NCI-H2227 (cell line): ENCODE data around the gene SMOC2.
"Not testable (repeated sequence)": the region's sequence is repeated elsewhere in the genome, so short reads cannot be mapped to it uniquely, and the experiment has no call there.

Experiments used
- DNase-seq: peaks from one replicate; lab custom pipeline; 2025; ENCODE audit not compliant: unreplicated experiment; lab: John Stamatoyannopoulos, UW

SMOC2 gene

DNA sequence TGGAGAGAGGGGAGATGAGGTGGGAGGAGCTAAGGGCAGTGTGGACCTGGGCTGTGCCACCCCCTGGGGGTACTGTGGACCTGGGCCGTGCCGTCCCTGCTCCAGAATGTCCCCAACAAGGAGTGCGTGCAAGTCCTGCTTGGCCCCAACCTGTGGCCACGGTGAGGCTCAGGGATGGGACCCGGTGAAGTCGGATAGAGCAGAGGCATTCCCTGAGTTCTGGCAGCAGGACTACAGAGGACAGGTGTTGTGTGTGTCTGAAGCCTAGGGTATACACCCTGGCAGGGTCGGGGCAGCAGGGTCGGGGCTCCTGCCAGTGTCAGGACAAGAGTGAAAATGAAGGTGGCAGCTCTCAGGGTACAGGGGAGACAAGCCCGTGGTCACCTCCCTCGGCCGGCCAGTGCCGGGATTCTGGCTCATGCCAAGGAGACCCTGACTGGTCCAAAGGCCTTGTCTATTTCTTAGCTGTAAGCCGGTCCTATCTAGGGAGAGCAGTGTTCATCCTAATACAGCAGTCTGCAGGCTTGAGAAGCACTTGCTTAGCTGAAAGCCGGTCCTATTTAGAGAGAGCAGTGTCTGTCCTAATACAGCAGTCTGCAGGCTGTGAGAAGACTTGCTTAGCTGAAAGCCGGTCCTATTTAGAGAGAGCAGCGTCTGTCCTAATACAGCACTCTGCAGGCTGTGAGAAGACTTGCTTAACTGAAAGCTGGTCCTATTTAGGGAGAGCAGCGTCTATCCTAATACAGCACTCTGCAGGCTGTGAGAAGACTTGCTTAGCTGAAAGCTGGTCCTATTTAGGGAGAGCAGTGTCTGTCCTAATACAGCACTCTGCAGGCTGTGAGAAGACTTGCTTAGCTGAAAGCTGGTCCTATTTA, 95.9 kb downstream of the SMOC2 start:
- no peak for DNase-seq

DNA sequence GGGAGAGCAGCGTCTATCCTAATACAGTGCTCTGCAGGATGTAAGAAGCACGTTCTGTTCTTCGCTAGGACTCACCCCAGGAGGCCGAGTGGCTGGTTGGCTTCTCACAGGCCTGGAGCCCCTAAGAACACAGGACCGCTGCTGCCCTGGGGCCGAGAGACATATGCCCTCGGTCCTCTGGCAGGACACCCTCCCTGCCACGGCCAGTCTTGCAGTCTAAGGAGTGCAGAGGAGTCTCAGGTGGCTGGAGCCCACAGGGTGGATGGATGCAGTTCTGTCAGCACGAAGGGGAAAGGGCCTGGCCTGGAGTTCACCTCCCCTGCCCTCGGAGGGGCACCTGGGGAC, 96.5 kb downstream of the SMOC2 start:
- DNase-seq = no peak

DNA sequence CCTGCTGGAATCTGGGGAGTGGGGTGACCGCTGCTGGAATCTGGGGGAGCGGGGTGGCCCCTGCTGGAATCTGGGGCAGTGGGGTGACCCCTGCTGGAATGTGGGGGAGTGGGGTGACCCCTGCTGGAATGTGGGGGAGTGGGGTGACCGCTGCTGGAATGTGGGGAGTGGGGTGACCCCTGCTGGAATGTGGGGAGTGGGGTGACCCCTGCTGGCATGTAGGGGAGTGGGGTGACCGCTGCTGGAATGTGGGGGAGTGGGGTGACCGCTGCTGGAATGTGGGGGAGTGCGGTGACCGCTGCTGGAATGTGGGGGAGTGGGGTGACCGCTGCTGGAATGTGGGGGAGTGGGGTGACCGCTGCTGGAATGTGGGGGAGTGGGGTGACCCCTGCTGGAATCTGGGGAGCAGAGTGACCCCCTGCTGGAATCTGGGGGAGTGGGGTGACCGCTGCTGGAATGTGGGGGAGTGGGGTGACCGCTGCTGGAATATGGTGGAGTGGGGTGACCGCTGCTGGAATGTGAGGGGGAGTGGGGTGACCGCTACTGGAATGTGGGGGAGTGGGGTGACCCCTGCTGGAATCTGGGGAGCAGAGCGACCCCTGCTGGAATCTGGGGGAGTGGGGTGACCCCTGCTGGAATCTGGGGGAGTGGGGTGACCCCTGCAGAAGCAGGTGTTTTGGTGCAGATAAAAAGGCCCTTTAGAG, 97.4 kb downstream of the SMOC2 start:
- DNase-seq = not testable (repeated sequence)

DNA sequence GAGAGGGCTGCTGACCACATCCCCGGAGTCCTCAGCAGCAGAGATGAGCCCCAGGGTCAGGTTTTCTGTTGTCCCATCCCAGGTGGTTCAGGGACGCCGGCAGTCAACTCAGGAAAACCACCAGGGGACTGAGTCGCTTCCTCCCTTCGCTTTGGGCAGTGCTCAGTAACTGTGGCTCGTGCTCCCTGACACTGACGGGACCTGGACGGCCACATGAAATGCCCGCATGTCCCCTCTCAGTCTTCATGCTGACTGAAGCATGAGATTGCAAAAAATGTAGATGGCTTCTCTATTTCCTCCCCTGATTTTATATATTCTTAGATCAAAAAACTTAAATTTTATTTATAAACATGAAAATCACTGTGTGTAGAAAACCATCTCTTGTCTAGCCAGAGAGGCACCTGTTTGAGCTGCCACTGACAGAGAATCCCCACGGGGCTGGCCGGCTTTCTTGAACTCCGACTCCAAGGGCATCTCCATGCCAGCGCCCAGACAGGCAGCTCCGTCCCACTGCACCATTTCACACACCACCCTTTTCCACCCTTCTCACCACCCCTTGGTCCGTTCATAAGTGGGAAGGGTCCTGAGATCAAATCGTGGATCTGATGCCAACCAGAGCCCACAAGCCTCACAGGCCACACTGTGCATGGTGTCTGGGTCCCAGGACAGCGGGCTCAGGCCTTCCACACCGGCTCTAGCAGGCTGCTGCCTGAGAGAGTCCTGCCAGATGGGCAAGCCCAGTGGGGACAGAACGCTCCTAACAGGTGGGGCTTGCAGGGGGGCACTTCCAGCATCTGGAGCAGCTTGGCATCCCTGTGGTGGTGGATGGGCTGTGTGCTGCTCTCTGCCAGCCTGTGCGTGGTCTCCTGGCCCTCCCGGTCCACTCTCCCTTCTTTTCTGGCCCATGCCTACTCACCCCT, 98.2 kb downstream of the SMOC2 start:
- DNase-seq = no peak

DNA sequence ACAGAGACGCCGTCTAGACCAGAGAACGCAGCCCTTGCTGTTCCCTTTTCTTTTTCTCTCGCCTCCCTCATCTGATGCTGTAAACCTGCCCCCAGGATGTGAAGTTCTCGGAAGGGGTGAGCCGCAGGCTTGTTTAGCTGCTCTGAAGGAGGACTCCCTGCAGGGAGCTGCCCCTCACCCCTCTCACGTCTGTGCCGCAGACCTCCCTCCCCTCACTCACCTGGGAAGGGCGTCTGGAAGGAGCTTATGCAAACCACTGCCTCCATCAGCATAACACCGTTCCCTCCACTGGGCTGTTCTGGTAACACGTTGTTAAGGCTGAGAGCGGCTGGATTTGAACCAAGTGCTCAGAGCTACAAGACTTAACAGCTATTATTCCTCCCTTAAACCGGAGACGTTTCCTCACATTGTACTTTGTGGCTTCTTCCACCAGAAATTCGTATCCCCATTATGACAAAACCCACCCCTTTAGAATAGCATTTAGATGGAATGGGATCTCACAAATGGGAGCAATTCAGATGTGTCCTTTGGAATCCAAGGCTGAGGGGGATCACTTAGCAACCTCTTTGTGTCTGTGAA, 99.8 kb downstream of the SMOC2 start:
- no peak for DNase-seq

DNA sequence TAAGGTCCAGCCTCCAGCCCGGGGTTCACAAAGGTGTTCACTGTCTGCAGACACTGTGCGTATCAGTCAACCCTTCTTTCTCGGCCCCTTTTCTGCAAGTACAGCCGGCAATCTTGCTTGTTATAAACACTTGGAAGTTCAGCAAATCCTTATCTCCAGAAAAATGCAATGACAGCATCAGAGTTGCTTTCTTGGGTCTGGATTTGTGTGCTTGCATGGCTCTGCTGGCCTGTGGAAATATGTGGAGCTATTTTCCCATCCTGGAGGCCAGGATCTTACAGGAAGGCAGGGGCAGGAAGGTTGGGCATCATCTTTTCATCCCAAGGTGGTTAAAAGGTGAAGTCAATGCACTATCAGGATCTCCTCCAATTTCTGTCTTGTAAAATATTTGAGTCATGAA, 100.3 kb downstream of the SMOC2 start:
- no peak for DNase-seq

DNA sequence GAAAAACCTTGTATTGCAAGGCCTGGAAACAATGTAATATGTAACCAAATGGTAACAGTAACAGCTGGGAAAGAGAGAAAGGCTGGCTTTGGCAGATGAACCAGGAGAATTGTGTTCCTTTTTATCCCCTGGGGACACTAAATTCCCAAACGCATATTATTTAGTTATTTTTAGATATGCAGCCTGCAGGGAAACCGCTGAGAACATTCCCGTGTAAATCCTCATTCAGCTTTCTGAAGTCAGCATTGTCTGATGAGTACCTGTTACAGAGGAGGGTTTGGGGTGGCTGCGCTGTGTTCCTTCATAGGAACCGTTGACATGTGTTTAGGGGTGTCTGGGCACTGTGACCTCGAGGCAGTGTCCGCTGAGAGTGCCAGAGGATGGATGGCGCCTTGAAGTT, 101.3 kb downstream of the SMOC2 start:
- DNase-seq = no peak

DNA sequence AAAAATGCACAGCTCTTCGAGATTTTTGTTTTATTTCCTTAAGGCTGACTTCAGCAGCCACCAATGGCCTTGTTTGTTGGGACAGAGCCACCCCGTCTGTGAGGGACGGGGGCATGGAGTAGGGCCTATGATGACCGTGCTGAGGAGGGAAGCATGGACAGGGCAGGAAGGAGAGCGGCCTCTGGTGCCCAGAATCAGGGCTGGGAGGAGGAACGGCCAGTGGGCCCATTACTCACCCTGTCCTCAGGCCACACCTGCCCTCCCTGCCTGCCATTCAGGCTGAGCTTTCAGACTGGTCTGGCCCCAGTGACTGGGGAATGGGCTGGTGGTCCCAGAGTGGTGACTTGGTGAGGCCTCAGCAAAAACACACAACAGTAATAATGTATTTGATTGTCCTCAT, 104.4 kb downstream of the SMOC2 start:
- DNase-seq = no peak

DNA sequence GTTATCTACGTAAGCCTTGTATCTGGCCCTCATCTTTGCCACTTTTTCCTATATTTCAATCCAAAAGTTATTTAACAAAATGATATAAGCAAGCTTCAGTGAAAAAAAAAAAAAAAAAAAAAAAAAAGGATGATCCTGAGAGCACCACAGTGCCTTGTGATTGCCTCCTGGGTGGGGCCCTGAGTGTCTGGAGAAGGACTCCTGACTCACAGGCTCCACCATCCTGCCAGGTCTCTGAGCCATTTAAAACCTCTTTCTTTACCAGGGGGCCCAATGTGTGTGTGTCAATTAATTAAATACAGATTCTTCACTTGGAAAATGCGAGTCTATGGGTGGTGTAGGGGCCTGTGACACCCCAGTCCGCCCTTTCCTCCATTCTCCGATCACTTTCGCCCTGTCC, 105.2 kb downstream of the SMOC2 start:
- DNase-seq = no peak

DNA sequence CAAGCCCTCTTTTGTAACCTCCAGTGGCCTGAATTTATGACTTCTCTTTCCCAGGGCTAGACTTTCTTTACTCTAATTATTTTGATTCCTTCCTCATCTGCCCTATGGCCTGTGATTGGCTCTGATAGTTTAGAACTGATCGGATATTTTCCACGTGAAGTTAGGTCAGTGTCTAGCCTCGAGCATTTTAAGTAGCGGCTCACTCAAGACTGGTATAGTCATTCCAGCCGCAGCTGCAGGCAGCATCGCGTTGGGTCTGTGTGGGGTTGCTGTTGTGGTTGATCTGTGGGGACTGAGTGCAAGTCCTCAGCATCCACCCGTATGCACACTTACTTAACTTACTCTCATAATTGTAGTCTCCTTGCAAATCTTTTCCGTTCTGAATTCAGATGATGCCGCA, 105.7 kb downstream of the SMOC2 start:
- no peak for DNase-seq

DNA sequence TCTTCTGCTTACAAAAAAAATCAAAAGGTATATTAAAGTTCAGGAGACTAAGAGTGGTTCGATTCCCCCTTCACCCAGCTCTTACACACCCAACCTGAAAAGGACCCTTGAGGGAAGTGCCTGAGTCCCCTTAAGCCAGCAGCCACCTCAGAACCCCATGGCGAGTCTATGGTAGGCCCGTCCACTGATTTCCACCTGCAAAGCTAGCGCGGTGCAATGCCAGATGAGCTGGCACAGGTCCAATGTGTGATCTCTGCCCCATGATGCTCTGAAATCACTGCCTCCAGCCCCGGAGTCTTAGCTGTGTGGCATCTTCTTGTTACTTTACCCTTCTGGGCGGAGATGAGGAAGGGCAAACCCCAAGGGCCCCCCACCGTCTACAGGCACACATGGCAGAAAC, 109.3 kb downstream of the SMOC2 start:
- DNase-seq = no peak

DNA sequence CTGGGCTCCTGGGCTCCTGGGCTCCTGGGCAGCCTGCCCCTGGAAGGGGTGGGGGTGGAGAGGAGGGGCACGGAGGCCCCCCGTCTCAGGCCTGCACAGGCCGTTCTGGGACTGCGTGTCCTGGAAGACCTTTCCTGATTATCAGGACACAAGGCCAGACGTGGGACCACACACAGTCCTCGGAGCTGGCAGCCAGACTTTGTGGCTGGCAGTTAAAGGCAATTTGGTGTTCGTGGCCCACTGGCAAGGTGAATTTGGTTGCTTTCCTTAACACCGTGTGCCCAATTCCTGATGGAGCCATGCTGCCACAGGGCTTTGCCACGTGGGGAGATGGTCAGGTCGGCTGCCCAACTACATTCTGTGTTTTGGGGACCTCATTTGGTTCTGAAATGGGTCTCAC, 113.5 kb downstream of the SMOC2 start:
- DNase-seq = no peak

DNA sequence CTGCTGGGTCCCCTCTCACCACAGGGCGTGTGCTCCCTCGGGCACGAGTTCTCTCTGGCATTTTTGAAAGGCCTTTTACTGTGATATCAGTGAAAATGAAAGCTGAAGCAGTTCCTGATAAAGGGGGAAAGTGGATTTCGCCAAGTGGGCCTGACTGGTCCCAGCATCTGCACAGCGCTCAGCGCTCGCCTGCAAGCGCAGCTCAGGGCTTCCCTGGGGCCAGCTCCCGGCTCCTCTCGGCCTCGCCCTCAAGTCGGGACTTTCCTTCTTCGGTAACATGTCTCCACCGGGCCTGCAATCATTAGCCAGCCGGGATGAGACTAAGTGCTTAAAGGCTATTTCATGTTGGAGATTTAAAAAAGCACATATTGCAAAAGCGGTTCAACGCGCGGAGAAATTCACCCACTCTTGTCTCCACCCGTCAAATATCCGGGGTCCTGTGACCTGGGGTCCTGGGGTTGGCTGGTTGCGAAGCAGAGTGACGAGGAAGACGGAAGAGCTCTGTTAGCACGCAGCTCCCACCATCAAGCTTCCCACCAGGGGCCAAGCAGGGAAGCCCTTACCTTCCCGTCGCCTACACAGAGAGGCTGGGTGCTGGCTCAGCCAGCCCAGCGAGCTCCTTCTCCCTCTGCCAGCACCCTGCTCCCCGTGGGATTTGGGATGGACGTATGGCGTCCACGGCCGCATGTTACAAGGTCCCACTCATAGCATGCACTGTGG, 114.1 kb downstream of the SMOC2 start:
- DNase-seq = no peak

DNA sequence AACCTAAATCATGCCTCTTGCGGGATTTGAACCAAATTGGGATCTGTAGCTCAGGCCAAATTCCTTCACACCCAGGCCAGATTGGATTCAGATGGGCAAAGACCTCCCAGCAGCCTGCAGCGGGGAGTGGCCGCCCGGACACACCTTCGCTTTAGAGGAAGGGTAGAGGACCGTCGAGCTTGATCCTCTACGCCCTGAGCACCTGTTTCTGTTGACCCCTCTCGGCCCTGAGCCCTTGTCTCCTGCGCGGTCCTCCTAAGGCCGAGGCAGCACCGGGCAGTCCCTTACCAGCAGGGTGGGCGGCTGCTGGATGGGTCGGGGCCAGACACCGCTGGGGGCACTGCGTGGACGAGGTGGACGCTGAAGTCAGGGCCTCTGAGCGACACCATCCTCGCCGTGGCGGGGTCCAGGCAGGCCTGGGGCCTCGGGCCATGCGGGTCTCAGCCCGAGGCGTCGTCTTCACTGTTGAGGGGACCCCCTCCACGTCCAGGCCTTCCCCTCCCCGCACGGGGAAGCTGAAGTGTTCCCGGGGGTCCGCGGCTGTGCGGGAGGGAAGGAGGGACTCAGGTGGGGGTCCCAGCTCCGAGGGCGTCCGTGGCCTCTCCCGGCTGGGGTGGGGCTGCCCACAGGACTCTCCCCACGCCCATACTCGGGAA, 114.8 kb downstream of the SMOC2 start:
- no peak for DNase-seq

DNA sequence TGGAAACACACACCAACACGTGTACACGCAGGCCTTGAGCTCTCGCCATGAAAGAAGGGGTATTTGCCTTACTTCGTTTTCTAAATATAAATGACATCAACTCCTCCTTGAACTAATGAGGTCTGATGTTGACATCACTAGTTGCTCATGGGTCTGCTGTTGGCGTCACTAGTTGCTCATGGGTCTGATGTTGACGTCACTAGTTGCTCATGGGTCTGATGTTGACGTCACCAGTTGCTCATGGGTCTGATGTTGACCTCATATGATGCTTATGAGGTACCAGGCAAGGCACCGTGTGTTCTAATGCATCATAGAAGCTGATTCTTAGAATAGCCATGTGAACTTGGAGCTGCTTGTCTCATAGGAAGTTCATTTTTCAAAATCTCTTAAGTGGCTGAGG, 116.5 kb downstream of the SMOC2 start:
- no peak for DNase-seq

DNA sequence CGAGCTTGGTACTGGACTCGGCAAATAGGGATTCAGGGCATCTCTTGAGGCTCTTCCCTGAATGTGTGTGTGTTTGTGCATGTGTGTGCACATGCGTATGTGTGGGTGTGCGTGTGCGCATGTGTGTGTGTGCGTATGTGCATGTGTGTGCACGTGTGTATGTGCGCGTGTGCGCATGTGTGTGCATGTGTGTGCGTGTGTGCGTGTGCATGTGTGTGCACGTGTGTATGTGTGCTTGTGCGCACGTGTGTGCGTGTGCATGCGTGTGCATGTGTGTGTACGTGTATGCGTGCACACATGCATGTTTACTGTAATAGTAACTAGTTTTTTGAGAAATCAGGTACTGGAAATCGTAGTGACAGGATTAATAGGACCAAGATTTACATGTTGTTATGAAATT, 117.7 kb downstream of the SMOC2 start:
- DNase-seq = no peak

DNA sequence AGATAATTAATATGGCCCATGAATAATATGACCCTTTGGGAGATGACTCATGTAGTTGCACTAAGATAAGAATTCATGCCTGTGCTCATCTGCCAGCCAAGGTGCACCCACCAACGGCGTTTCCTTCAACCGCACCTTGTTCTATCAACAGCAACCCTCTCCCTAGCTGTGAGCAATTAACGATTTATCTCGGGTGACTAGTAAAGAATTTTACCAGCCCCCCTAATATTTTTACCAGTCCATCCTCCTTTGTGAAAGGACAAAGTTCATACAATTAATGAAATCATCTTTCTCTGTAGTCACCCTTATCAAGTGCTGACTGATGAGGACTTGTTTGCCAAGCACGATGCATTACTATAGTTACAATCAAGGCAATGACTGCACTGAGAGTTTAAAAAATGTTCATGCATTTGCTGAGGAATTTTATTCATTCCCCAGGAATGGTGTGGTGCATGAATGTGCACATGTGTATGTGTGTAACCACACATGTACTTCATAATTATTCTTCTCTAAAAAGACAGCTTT, 118.7 kb downstream of the SMOC2 start:
- no peak for DNase-seq

DNA sequence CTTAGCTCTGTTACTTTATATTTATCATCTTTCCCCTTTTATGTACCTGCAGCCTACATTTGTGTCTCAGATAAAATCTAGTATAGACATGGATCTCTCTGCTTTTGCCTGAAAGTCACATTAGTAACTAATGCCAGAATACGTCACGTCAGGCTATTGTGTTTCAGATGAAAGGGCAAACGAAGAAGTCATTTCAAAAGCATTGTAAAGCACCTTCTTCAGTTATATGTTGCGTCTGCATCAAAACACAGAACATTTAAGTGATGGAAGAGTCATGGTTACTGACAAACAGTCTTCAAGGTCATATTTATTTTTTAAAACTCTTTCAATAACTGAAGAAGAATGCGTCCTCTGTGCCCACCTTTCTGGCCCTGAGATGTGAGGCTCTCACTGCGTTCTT, 119.1 kb downstream of the SMOC2 start:
- no peak for DNase-seq

DNA sequence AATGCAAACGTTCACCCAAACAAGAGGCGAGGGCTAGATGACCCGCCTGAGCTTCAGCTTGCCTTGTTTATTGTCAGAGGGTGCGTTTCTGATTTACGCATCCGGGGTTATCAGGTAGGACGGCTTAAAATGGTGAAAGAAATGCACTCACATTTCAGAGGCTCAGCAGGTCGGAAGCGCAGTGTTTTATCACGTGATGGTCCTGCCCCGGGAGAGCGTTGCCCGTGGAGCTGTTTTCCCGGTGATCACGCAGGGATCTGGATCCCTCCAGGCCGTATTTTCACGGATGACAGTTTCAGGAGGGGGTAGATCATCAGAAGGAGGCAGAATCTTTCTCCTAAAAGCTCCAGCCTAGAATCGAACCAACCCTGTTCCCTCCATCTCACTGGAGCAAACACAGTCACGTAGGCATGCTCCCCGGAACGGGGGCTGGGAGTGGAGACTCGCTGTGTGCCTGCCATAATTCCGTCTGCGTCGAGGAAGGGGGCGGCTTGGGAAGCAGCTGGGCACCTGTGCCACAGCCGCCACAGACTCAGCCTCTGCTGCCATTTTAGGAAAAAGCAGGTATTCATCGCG, 121.7 kb downstream of the SMOC2 start:
- no peak for DNase-seq

DNA sequence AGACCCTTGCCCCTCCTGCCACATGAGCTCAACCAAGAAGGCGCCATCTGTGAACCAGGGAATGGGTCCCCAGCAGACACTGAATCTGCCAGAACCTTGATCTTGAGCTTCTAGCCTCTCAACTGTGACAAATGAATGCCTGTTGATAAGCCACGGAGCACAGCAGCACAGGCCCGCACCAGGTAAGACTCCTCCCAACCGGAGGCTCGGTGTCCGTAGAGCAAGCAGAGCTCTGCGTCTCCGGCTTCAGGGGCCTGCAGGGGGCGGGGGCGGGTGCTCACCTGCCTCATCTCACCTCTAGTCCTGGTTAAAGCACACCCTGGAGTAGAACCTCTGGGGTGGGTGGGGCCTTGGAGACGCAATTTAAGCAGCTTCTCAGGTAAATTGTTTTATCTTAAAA, 122.7 kb downstream of the SMOC2 start:
- no peak for DNase-seq
